Lower leg skin (tissue), 3 donors: Measurements from ENCODE around the gene CLUH.

Source experiments
- CTCF ChIP-seq, 3 donors: fragments of 450-650 bp; IDR thresholded peaks; one replicate each; pipeline ENCODE4 v1.5.1; 2016; ENCODE audit warnings: antibody characterized with exemption in 3 of 3, mild to moderate bottlenecking in 3 of 3, moderate library complexity in 2 of 3
- POLR2A ChIP-seq, 2 donors: fragments of 450-650 bp; IDR thresholded peaks; one replicate each; pipeline ENCODE4 v1.6.1; 2016 to 2017; ENCODE audit warnings: antibody characterized with exemption in 2 of 2, mild to moderate bottlenecking in 1 of 2, moderate library complexity in 1 of 2

GRCh38 chr17:2734939-2735338, 23.4 kb upstream of the CLUH start:
- no peak for TF ChIP-seq CTCF (IDR thresholded peaks at IDR 0.05)
- no peak for TF ChIP-seq POLR2A (IDR thresholded peaks at IDR 0.05)
